WTC11 (cell line): Measurements from ENCODE around the gene PDIA2.

Experiments used
- E2F5 ChIP-seq: sonication (generic); formaldehyde crosslinking; IDR thresholded peaks from 2 replicates; pipeline ENCODE4 v1.8.1; 2022; ENCODE audit warnings: mild to moderate bottlenecking, moderate library complexity, missing genetic modification reagents
- IRF2 ChIP-seq: sonication (generic); formaldehyde crosslinking; IDR thresholded peaks from 2 replicates; pipeline ENCODE4 v1.8.0; 2022; ENCODE audit warnings: low read depth, missing genetic modification reagents, borderline replicate concordance
- ZNF121 ChIP-seq: sonication (generic); formaldehyde crosslinking; IDR thresholded peaks from 2 replicates; pipeline ENCODE4 v1.8.0; 2023; ENCODE audit warnings: missing genetic modification reagents
- TF ChIP-seq, protein P1 (sequence below): sonication (generic); formaldehyde crosslinking; IDR thresholded peaks from 2 replicates; pipeline ENCODE4 v1.8.0; 2022; ENCODE audit warnings: mild to moderate bottlenecking, missing genetic modification reagents
- TF ChIP-seq, protein P2 (sequence below): fragments of 200-600 bp; IDR thresholded peaks from 2 replicates; pipeline ENCODE4 v1.8.0; 2022; ENCODE audit warnings: antibody characterized with exemption

DNA sequence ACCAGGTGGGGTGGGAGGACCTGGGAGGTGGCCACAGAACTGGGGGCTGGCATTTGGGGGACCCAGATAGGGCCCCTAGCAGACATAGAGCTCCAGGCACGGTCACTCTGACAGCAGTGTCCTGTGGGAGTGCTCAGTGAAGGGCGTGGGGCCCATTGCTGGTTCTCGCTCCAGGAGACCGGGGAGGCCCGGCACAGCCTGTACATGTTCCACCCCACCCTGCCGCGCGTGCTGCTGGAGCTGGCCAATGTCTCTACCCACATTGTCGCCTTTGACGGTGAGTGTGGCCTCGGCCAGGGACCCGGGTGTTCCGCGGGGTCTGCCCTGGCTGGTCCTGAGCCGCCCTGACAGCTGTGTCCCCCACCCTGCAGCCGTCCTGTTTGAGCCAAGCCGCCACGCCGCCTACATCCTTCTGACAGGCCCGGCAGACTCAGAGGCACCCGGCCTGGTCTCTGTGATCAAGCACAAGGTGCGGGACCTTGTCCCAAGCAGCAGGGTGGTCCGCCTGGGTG, 18.5 kb upstream of the PDIA2 start:
- TF ChIP-seq E2F5 (CRISPR knock-in tag) (no peak), IRF2 (CRISPR knock-in tag) (no peak), ZNF121 (CRISPR knock-in tag) (no peak)
- TF ChIP-seq, protein P1, sequence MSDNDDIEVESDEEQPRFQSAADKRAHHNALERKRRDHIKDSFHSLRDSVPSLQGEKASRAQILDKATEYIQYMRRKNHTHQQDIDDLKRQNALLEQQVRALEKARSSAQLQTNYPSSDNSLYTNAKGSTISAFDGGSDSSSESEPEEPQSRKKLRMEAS, result no peak
- TF ChIP-seq, protein P2, sequence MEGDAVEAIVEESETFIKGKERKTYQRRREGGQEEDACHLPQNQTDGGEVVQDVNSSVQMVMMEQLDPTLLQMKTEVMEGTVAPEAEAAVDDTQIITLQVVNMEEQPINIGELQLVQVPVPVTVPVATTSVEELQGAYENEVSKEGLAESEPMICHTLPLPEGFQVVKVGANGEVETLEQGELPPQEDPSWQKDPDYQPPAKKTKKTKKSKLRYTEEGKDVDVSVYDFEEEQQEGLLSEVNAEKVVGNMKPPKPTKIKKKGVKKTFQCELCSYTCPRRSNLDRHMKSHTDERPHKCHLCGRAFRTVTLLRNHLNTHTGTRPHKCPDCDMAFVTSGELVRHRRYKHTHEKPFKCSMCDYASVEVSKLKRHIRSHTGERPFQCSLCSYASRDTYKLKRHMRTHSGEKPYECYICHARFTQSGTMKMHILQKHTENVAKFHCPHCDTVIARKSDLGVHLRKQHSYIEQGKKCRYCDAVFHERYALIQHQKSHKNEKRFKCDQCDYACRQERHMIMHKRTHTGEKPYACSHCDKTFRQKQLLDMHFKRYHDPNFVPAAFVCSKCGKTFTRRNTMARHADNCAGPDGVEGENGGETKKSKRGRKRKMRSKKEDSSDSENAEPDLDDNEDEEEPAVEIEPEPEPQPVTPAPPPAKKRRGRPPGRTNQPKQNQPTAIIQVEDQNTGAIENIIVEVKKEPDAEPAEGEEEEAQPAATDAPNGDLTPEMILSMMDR, result no peak
